CD14-positive monocyte (primary cell): ENCODE measurements around the gene GFI1. TPM values are rescaled to one million over a fixed set of nuclear protein-coding genes. Genes with fewer than 3 reads are reported as not detected.

Experiments
- DNase-seq, 3 donors: peaks; one replicate each; pipeline ENCODE4 v3.0.0-alpha.2; 2011 to 2022
- H2AFZ ChIP-seq: 2 replicates; pipeline ENCODE4 v1.6.0; 2012; ENCODE audit warnings: mild to moderate bottlenecking, low read depth, low read length, inconsistent platforms; ENCODE audit not compliant: insufficient read depth, poor library complexity, severe bottlenecking
- H3K27ac ChIP-seq, 2 donors: 1 replicate in 1 of 2; 2 replicates in 1 of 2; pipeline ENCODE4 v1.5.1; 2012 to 2013; ENCODE audit warnings: low read length in 2 of 2, control low read depth in 1 of 2, inconsistent platforms in 1 of 2, low read depth in 1 of 2, mild to moderate bottlenecking in 1 of 2
- H3K27me3 ChIP-seq, 2 donors: one replicate each; pipeline versions ENCODE4 v1.6.0 to v1.6.1; 2011 to 2013; ENCODE audit warnings: low read length in 2 of 2; ENCODE audit not compliant: control insufficient read depth in 2 of 2, insufficient read depth in 2 of 2
- H3K36me3 ChIP-seq, 2 donors: replicated peaks in 1 of 2; 1 replicate in 1 of 2; 2 replicates in 1 of 2; pipeline versions ENCODE4 v1.5.1 to v1.6.1; 2012 to 2013; ENCODE audit warnings: low read length in 2 of 2, control low read depth in 1 of 2, inconsistent platforms in 1 of 2, mild to moderate bottlenecking in 1 of 2; ENCODE audit not compliant: insufficient read depth in 2 of 2, control insufficient read depth in 1 of 2
- H3K4me1 ChIP-seq, 2 donors: 1 replicate in 1 of 2; 2 replicates in 1 of 2; pipeline versions ENCODE4 v1.5.1 to v1.6.1; 2012 to 2013; ENCODE audit warnings: low read length in 2 of 2, control low read depth in 1 of 2, inconsistent platforms in 1 of 2, mild to moderate bottlenecking in 1 of 2, moderate library complexity in 1 of 2; ENCODE audit not compliant: insufficient read depth in 2 of 2, control insufficient read depth in 1 of 2
- H3K4me2 ChIP-seq: replicated peaks from 2 replicates; pipeline ENCODE3; 2012; ENCODE audit warnings: low read length, moderate library complexity, mild to moderate bottlenecking; ENCODE audit not compliant: poor library complexity, severe bottlenecking; ENCODE audit errors: extremely low read depth
- H3K4me3 ChIP-seq, 3 experiments: fragments of 200-600 bp in 1 of 3; sonication (generic) in 1 of 3; replicated peaks in 1 of 3; 1 replicate in 2 of 3; 2 replicates in 1 of 3; pipeline ENCODE4 v1.5.1; 2011 to 2013; ENCODE audit warnings: low read length in 3 of 3, mild to moderate bottlenecking in 3 of 3, control low read depth in 2 of 3, low read depth in 2 of 3, inconsistent platforms in 1 of 3, moderate library complexity in 1 of 3
- H3K79me2 ChIP-seq: 2 replicates; pipeline ENCODE4 v1.6.0; 2012; ENCODE audit warnings: mild to moderate bottlenecking, control low read depth, inconsistent platforms, low read length, moderate library complexity; ENCODE audit not compliant: insufficient read depth
- H3K9ac ChIP-seq: 2 replicates; pipeline ENCODE4 v1.6.0; 2017; ENCODE audit warnings: low read length, mild to moderate bottlenecking; ENCODE audit not compliant: insufficient read depth, poor library complexity, severe bottlenecking
- H3K9me3 ChIP-seq, 2 donors: replicated peaks in 1 of 2; 1 replicate in 1 of 2; 2 replicates in 1 of 2; pipeline versions ENCODE4 v1.5.1 to v1.6.1; 2012 to 2013; ENCODE audit warnings: low read length in 2 of 2, control low read depth in 1 of 2; ENCODE audit not compliant: control insufficient read depth in 1 of 2, insufficient read depth in 1 of 2
- H4K20me1 ChIP-seq: 2 replicates; pipeline ENCODE4 v1.6.0; 2012; ENCODE audit warnings: mild to moderate bottlenecking, low read length, control low read depth, moderate library complexity; ENCODE audit not compliant: insufficient read depth
- H3K27ac Mint-ChIP-seq, 7 donors: one replicate each; pipeline ENCODE4 v1.8.0; 2020; ENCODE audit warnings: mild to moderate bottlenecking in 7 of 7, mixed read lengths in 7 of 7, moderate library complexity in 6 of 7, inconsistent platforms in 2 of 7
- H3K27me3 Mint-ChIP-seq, 3 donors: one replicate each; pipeline ENCODE4 v1.8.0; 2021 to 2022; ENCODE audit warnings: low read depth in 3 of 3, mild to moderate bottlenecking in 3 of 3, mixed read lengths in 3 of 3, moderate library complexity in 3 of 3, inconsistent platforms in 1 of 3
- H3K36me3 Mint-ChIP-seq, 2 donors: one replicate each; pipeline ENCODE4 v1.8.0; 2020; ENCODE audit warnings: mixed read lengths in 2 of 2, inconsistent platforms in 1 of 2, mild to moderate bottlenecking in 1 of 2
- H3K4me1 Mint-ChIP-seq: one replicate; pipeline ENCODE4 v1.8.0; 2020; ENCODE audit warnings: mild to moderate bottlenecking, mixed read lengths
- H3K4me3 Mint-ChIP-seq, 2 donors: one replicate each; pipeline ENCODE4 v1.8.0; 2020; ENCODE audit warnings: mild to moderate bottlenecking in 2 of 2, mixed read lengths in 2 of 2, moderate library complexity in 1 of 2
- H3K9me3 Mint-ChIP-seq, 7 donors: one replicate each; pipeline ENCODE4 v1.8.0; 2020 to 2022; ENCODE audit warnings: mixed read lengths in 7 of 7, mild to moderate bottlenecking in 6 of 7, moderate library complexity in 6 of 7, inconsistent platforms in 2 of 7
- WGBS: methylation state at CpG from one replicate; pipeline ENCODE4 v1.1.5; 2013; ENCODE audit warnings: missing lambda C conversion rate; ENCODE audit not compliant: insufficient coverage; 5-methylcytosine and 5-hydroxymethylcytosine counted together
- intact Hi-C, 2 donors: fragments of 100-400 bp; cut with micrococcal nuclease; formaldehyde crosslinking; loops; one replicate each; pipeline versions ENCODE4 v1.15.0 to v1.15.1; 2023
- polyA plus RNA-seq, 3 donors: library from polyadenylated mRNA; depleted of rRNA in 1 of 3; unstranded in 2 of 3; stranded (reverse) in 1 of 3; fragments of 300-500 nt in 2 of 3; fragments of >200 nt in 1 of 3; fragmentation: Illumina TruSeq in 2 of 3; gene quantifications; 1 replicate in 2 of 3; 2 replicates in 1 of 3; pipeline ENCODE4 v1.2.3, GENCODE V29; 2012 to 2021
- TF ChIP-seq, protein P1 (sequence below): fragments of 200-600 bp; IDR thresholded peaks from one replicate; pipeline ENCODE4 v1.8.0; 2022; ENCODE audit warnings: antibody characterized with exemption, mild to moderate bottlenecking

Gene GFI1
- polyA plus RNA-seq, 3 donors = 0.35 TPM; not detected in 2

DNA sequence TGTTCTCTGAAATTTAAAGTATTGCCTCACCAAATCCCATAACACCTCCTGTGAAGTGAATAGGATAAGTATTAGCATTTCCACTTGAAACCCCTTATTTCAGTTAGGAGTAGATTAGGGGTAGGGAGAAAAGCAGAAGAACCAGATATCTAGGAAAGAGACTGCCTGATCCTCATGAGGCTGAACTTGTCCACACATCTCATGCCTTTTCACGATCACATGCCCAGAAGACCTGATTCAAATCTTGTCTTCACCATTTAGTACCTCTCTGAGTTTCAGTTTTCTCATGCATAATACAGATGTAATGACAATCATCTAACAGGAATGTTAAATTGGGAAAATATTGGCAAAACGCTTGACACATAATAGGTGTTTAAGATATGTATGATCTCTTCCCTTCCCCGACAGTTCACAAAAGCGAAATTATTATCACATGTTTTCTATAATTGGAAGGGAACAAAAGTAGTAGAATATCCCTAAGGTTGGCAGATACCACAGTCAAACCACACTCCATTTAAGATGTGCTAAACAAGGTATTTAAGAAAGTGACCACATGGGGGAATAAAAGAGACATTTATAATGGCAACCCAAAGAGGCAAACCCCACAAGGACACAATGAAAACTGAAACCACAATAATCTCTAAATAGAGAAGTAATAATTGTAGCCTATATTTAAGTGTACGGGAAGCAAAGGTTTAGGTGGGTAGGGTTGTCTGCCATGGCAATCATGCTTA is 25.2 kb downstream of the GFI1 start:
- TF ChIP-seq, protein P1, sequence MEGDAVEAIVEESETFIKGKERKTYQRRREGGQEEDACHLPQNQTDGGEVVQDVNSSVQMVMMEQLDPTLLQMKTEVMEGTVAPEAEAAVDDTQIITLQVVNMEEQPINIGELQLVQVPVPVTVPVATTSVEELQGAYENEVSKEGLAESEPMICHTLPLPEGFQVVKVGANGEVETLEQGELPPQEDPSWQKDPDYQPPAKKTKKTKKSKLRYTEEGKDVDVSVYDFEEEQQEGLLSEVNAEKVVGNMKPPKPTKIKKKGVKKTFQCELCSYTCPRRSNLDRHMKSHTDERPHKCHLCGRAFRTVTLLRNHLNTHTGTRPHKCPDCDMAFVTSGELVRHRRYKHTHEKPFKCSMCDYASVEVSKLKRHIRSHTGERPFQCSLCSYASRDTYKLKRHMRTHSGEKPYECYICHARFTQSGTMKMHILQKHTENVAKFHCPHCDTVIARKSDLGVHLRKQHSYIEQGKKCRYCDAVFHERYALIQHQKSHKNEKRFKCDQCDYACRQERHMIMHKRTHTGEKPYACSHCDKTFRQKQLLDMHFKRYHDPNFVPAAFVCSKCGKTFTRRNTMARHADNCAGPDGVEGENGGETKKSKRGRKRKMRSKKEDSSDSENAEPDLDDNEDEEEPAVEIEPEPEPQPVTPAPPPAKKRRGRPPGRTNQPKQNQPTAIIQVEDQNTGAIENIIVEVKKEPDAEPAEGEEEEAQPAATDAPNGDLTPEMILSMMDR = no peak
- no CpG with 5 or more reads among the region's 5 CpGs for WGBS
- H3K27me3 Mint-ChIP-seq = no peaks in the 10 kb centered on the region
- DNase-seq = peak in 2 of 3 donors; percentile 36 to 44
- H3K4me3 Mint-ChIP-seq = no peak overlapping the region
- H3K9ac ChIP-seq = no peak overlapping the region
- no peaks in the 10 kb centered on the region for H3K9me3 ChIP-seq
- H2AFZ ChIP-seq = peak overlapping the region; percentile 13
- peak overlapping the region in 1 of 3 experiments; percentile 6 for H3K4me3 ChIP-seq
- peak overlapping the region; percentile 32 for H3K4me2 ChIP-seq
- peaks cover 76 to 81% of the 10 kb centered on the region in 2 donors for H3K4me1 ChIP-seq
- no peaks in the 10 kb centered on the region for H4K20me1 ChIP-seq
- no peaks in the 10 kb centered on the region for H3K27me3 ChIP-seq
- no peaks in the 10 kb centered on the region for H3K9me3 Mint-ChIP-seq
- no peaks in the 10 kb centered on the region for H3K36me3 ChIP-seq
- H3K79me2 ChIP-seq = no peaks in the 10 kb centered on the region
- intact Hi-C loops = no loop called here
- no peaks in the 10 kb centered on the region for H3K36me3 Mint-ChIP-seq
- H3K4me1 Mint-ChIP-seq = peaks cover 73% of the 10 kb centered on the region
- H3K27ac ChIP-seq = peak overlapping the region in 1 of 2 donors; percentile 40
- H3K27ac Mint-ChIP-seq = peak overlapping the region in 6 of 7 donors; percentile 16 to 64 (median 39)

DNA sequence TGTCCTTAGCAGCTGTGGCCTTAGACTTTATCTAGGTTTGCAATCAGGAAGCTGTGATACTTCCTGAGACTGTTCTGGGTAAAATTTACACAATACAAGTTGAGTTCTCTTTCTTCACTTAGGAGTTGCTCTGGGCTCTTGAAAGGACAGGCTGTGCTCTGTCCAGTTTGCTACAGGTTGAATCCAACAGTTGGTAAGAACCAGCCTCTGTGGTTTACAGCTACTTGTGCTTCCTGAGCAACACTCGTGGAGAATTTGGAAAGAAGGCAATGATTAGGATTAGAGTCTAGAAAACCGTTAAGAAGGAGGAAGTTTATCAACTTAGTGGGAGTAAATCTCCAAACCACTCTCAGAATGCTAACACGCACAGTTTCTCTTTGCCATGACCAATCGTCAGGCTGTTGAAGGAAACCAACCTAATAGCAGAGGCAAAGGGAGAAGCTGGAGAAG is 26.8 kb downstream of the GFI1 start:
- Histone ChIP-seq H3K27me3 (no peaks in the 10 kb centered on the region), H4K20me1 (no peaks in the 10 kb centered on the region), H3K79me2 (no peaks in the 10 kb centered on the region), H3K36me3 (no peaks in the 10 kb centered on the region), H2AFZ (peak overlapping the region; percentile 70), H3K27ac (peak overlapping the region; percentile 74 to 93), H3K9ac (peak overlapping the region; percentile 51), H3K4me1 (peaks cover 65 to 71% of the 10 kb centered on the region in 2 donors), H3K4me2 (peak overlapping the region; percentile 70), H3K9me3 (no peaks in the 10 kb centered on the region), H3K4me3 (peak overlapping the region; percentile 3 to 65 (median 57))
- intact Hi-C loops = no loop called here
- DNase-seq = peak; percentile 48 to 73 (median 55)
- Mint-ChIP-seq H3K4me1 (peaks cover 59% of the 10 kb centered on the region), H3K9me3 (no peaks in the 10 kb centered on the region), H3K27me3 (no peaks in the 10 kb centered on the region), H3K36me3 (no peaks in the 10 kb centered on the region), H3K4me3 (peak overlapping the region; percentile 77 to 93), H3K27ac (peak overlapping the region; percentile 84 to 99 (median 98))
- no CpG with 5 or more reads among the region's 4 CpGs for WGBS
- TF ChIP-seq, protein P1 = no peak
